Ectodermal cell (in vitro differentiated cells): ENCODE measurements around the gene TRAF5.
"Not testable (repeated sequence)": the region's sequence is repeated elsewhere in the genome, so short reads cannot be mapped to it uniquely, and the experiment has no call there.

Experiments
- H3K27ac ChIP-seq: 2 replicates; pipeline ENCODE4 v1.7.0; 2013; ENCODE audit warnings: mild to moderate bottlenecking, low read depth, low read length; ENCODE audit not compliant: insufficient read depth, poor library complexity, severe bottlenecking
- H3K27me3 ChIP-seq: 2 replicates; pipeline ENCODE4 v1.7.0; 2013; ENCODE audit warnings: mild to moderate bottlenecking, low read length; ENCODE audit not compliant: insufficient read depth, control insufficient read depth, poor library complexity, severe bottlenecking
- H3K36me3 ChIP-seq: one replicate; pipeline ENCODE4 v1.7.0; 2013; ENCODE audit warnings: low read length; ENCODE audit not compliant: control insufficient read depth, insufficient read depth
- H3K4me1 ChIP-seq: one replicate; pipeline ENCODE4 v1.7.0; 2013; ENCODE audit warnings: low read length; ENCODE audit not compliant: control insufficient read depth, insufficient read depth
- H3K4me3 ChIP-seq: 2 replicates; pipeline ENCODE4 v1.7.0; 2013; ENCODE audit warnings: low read depth, low read length, control low read depth; ENCODE audit not compliant: insufficient read depth
- H3K9me3 ChIP-seq: 2 replicates; pipeline ENCODE4 v1.7.0; 2013; ENCODE audit warnings: mild to moderate bottlenecking, low read length, moderate library complexity; ENCODE audit not compliant: control insufficient read depth
- WGBS, 2 experiments: methylation state at CpG; one replicate each; pipeline ENCODE4 v1.1.7; 2013; ENCODE audit warnings: missing lambda C conversion rate in 2 of 2; 5-methylcytosine and 5-hydroxymethylcytosine counted together

The TRAF5 gene

DNA sequence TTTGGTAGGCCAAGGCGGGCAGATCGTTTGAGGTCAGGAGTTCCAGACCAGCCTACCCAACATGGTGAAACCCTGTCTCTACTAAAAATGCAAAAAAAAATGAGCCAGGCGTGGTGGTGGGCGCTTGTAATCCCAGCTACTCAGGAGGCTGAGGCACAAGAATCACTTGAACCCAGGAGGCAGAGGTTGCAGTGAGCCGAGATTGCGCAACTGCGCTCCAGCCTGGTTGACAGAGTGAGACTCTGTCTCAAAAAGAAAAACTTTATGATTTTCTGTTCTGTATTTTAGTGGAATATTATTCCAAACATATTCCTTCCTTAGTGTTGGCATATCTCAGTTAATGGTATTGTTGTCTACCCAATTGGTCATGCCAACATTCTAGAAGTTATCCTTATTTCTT is 64.2 kb downstream of the TRAF5 start:
- not testable (repeated sequence) for H3K27ac ChIP-seq, H3K36me3 ChIP-seq, H3K4me3 ChIP-seq, H3K27me3 ChIP-seq, H3K4me1 ChIP-seq, H3K9me3 ChIP-seq
- 90 to 95% methylated on average over 7 of the region's 7 CpGs for WGBS, 2 experiments

- H3K4me3 ChIP-seq, result no peak overlapping the region
- no peaks in the 10 kb centered on the region for H3K36me3 ChIP-seq
- 90 to 100% methylated on average over 1 of the region's 1 CpG for WGBS, 2 experiments
- H3K4me1 ChIP-seq, result no peaks in the 10 kb centered on the region
- H3K27ac ChIP-seq, result no peak overlapping the region
- no peaks in the 10 kb centered on the region for H3K27me3 ChIP-seq
- H3K9me3 ChIP-seq, result no peaks in the 10 kb centered on the region
Observed at GRCh38 chr1:211393203-211393602, 66.6 kb downstream of the TRAF5 start.

DNA sequence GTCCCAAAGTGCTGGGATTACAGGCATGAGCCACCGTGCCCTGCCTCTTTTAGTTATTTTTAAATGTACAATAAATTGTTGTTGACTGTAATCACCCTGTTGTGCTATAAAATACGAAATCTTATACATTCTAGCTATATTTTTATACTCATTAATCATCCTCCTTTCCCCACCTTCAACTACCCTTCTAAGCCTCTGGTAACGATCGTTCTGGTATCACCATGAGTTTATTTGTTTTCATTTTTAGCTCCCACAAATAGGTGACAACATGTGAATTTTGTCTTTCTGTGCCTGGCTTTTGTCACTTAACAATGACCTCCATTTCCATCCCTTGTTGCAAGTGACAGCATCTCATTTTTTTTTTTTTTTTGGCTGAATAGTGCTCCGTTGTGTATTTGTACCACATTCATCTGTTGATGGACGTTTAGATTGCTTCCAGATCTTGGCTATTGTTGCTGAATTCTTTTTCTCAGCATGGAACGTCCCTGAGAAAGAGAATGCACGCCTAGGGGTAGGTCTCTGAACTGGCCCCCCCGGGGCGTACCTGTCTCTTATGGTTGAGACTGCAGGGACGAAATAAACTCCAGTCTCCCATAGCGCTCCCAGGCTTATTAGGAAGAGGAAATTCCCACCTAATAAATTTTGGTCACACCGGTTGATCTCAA is 71.8 kb downstream of the TRAF5 start:
- not testable (repeated sequence) for H3K27ac ChIP-seq, H3K27me3 ChIP-seq, H3K36me3 ChIP-seq, H3K4me1 ChIP-seq, H3K9me3 ChIP-seq, H3K4me3 ChIP-seq
- 4 to 6% methylated on average over 12 to 13 of the region's 13 CpGs for WGBS, 2 experiments

GRCh38 chr1:211399851-211400393 is 73.3 kb downstream of the TRAF5 start:
- not testable (repeated sequence) for H3K27me3 ChIP-seq, H3K9me3 ChIP-seq, H3K4me1 ChIP-seq, H3K4me3 ChIP-seq, H3K36me3 ChIP-seq
- peak overlapping the region; percentile 6 for H3K27ac ChIP-seq
- WGBS, 2 experiments, result 1 to 3% methylated on average over 13 of the region's 13 CpGs

GRCh38 chr1:211401751-211402150 is 75.1 kb downstream of the TRAF5 start:
- H3K9me3 ChIP-seq, H3K36me3 ChIP-seq, H3K27ac ChIP-seq, H3K4me3 ChIP-seq, H3K27me3 ChIP-seq, H3K4me1 ChIP-seq: not testable (repeated sequence)
- WGBS, 2 experiments, result 91 to 93% methylated on average over 1 of the region's 1 CpG

GRCh38 chr1:211406086-211406485 is 79.5 kb downstream of the TRAF5 start:
- H3K4me3 ChIP-seq, H3K4me1 ChIP-seq, H3K27ac ChIP-seq, H3K9me3 ChIP-seq, H3K36me3 ChIP-seq, H3K27me3 ChIP-seq: not testable (repeated sequence)
- 94 to 100% methylated on average over 2 of the region's 3 CpGs for WGBS, 2 experiments

DNA sequence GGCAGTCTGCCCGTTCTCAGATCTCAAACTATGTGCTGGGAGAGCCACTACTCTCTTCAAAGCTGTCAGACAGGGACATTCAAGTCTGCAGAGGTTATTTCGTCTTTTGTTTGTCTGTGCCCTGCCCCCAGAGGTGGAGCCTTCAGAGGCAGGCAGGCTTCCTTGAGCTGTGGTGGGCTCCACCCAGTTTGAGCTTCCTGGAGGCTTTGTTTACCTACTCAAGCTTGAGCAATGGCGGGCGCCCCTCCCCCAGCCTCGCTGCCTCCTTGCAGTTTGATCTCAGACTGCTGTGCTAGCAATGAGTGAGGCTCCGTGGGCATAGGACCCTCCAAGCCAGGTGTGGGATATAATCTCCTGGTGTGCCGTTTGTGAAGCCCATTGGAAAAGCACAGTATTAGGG is 81.1 kb downstream of the TRAF5 start:
- H3K27me3 ChIP-seq, H3K4me1 ChIP-seq, H3K36me3 ChIP-seq, H3K27ac ChIP-seq, H3K4me3 ChIP-seq, H3K9me3 ChIP-seq: not testable (repeated sequence)
- WGBS, 2 experiments, result 86 to 93% methylated on average over 7 of the region's 7 CpGs

DNA sequence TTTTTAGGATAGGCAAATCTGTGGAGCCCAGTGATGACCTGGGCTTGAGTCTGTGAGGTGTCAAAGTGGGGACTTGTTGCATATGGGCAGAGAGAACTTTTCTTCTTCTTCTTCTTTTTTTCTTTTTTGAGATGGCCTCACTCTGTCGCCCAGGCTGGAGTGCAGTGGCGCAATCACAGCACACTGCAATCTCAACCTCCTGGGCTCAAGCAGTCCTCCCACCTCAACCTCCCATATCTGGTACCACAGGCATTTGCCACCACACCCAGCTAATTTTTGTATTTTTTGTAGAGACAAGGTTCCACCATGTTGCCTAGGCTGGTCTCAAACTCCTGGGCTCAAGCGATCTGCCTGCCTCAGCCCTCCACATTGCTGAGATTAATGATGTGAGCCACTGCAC is 85.0 kb downstream of the TRAF5 start:
- H3K4me3 ChIP-seq, result no peak overlapping the region
- H3K36me3 ChIP-seq, result no peaks in the 10 kb centered on the region
- no peak overlapping the region for H3K27ac ChIP-seq
- H3K4me1 ChIP-seq, result no peaks in the 10 kb centered on the region
- WGBS, 2 experiments, result 93 to 96% methylated on average over 3 of the region's 3 CpGs
- no peaks in the 10 kb centered on the region for H3K27me3 ChIP-seq
- peaks cover 2% of the 10 kb centered on the region for H3K9me3 ChIP-seq

DNA sequence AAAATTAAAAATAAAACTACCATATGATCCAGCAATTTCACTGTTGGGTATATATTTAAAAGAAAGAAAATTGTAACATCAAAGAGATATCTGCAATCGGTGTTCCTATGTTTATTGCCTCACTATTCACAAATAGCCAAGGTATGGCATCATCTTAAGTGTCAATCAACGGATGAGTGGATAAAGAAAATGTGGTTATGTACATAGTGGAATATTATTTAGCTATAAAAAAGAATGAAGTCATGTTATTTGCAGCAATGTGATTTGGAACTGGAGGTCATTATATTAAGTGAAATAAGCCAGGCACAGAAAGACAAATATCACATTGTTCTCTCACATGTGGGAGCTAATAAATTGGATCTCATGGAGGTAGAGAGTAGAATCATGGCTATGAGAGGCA is 89.1 kb downstream of the TRAF5 start:
- Histone ChIP-seq H3K27ac (no peak overlapping the region), H3K27me3 (no peaks in the 10 kb centered on the region), H3K4me1 (no peaks in the 10 kb centered on the region), H3K36me3 (no peaks in the 10 kb centered on the region), H3K4me3 (no peak overlapping the region), H3K9me3 (no peaks in the 10 kb centered on the region)
- 97 to 100% methylated on average over 2 of the region's 2 CpGs for WGBS, 2 experiments

GRCh38 chr1:211416246-211416627 is 89.6 kb downstream of the TRAF5 start:
- H3K9me3 ChIP-seq, H3K27me3 ChIP-seq, H3K27ac ChIP-seq, H3K36me3 ChIP-seq, H3K4me1 ChIP-seq: not testable (repeated sequence)
- 44 to 46% methylated on average over 43 of the region's 43 CpGs for WGBS, 2 experiments
- peak overlapping the region; percentile 20 for H3K4me3 ChIP-seq
